Cardiac fibroblast (primary cell): ENCODE data around the gene OR2W3.

Source experiments
- DNase-seq, 2 donors: peaks; one replicate each; pipeline versions ENCODE4 v3.0.0 to v3.0.0-alpha.2; 2010; ENCODE audit warnings: low read depth in 2 of 2
- H3K4me3 ChIP-seq, 2 donors: replicated peaks in 1 of 2; 1 replicate in 1 of 2; 2 replicates in 1 of 2; pipeline ENCODE4 v1.5.1; 2011; ENCODE audit warnings: low read depth in 2 of 2, low read length in 2 of 2, mild to moderate bottlenecking in 2 of 2, moderate library complexity in 1 of 2
- TF ChIP-seq, protein P1 (sequence below): IDR thresholded peaks from one replicate; pipeline ENCODE4 v1.5.1; 2011; ENCODE audit warnings: low read depth, mild to moderate bottlenecking, low read length, inconsistent platforms

OR2W3 gene

DNA sequence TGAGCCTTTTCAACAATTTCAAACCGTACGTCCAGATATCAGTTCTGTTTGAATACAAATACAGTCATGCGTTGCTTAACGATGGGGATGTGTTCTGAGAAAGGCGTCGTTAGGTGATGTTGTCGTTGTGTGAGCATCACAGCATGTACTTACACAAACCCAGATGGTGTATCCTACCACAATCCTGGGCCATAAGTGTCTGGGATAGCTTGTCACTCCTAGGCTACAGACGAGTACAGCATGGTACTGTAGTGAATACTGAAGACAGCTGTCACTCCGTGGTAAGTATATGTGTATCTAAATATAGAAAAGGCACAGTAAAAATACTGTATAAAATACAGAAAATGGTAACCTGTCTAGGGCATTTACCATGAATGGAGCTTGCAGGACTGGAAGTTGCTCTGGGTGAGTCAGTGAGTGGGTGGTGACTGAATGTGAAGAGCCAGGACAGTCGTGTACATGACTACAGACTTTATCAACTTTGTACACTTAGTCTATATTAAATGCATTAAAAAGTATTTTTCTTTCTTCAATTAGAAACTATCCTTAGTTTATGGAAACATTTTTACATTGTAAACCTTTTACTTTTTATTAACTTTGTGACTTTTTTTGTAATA, 10.5 kb upstream of the OR2W3 start:
- H3K4me3 ChIP-seq, result no peak overlapping the region
- peak in 1 of 2 donors; percentile 29 for DNase-seq
- TF ChIP-seq, protein P1, sequence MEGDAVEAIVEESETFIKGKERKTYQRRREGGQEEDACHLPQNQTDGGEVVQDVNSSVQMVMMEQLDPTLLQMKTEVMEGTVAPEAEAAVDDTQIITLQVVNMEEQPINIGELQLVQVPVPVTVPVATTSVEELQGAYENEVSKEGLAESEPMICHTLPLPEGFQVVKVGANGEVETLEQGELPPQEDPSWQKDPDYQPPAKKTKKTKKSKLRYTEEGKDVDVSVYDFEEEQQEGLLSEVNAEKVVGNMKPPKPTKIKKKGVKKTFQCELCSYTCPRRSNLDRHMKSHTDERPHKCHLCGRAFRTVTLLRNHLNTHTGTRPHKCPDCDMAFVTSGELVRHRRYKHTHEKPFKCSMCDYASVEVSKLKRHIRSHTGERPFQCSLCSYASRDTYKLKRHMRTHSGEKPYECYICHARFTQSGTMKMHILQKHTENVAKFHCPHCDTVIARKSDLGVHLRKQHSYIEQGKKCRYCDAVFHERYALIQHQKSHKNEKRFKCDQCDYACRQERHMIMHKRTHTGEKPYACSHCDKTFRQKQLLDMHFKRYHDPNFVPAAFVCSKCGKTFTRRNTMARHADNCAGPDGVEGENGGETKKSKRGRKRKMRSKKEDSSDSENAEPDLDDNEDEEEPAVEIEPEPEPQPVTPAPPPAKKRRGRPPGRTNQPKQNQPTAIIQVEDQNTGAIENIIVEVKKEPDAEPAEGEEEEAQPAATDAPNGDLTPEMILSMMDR, result no peak

DNA sequence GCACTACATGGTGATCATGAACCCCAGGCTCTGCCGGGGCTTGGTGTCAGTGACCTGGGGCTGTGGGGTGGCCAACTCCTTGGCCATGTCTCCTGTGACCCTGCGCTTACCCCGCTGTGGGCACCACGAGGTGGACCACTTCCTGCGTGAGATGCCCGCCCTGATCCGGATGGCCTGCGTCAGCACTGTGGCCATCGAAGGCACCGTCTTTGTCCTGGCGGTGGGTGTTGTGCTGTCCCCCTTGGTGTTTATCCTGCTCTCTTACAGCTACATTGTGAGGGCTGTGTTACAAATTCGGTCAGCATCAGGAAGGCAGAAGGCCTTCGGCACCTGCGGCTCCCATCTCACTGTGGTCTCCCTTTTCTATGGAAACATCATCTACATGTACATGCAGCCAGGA, 589 bp downstream of the OR2W3 start:
- no peak overlapping the region for H3K4me3 ChIP-seq
- no peak for DNase-seq
- TF ChIP-seq, protein P1, result no peak

DNA sequence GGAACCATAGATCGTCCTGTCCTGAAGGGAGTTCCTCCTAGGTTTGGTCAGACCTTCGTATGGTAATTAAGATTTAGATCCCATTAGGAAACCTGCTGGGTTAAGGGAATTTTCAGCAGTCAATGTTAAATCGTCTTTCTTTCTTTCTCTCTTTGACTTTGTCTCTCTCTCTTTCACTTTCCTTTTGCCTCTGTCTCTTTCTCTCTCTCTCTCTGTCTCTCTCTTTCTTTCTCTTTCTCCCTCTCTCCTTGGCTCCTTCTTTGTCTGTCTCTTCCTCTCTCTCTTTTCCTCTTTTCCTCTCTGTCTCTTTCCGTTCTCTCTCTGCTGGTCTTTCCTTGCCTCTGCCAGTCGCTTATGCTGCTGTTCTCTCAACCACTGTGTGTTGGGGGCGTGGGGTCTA, 8.7 kb downstream of the OR2W3 start:
- no peak overlapping the region for H3K4me3 ChIP-seq
- no peak for DNase-seq
- TF ChIP-seq, protein P1, result no peak

DNA sequence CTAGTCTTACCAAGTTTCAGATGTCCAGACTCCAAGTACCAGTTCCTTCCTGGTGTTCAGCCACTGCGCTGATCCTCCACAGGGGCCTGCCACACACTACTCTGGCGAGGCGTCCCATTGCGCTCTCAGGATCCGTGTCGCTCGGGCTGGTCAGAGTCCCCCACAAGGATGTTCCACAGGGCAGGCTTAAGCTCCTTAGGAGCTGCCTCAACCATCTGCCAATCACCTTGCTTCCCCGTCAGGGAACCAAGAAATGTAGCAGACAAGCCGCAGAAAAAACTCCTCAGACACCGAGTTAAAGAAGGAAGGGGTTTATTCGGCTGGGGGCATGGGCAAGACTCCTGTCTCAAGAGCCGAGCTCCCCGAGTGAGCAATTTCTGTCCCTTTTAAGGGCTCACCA, 9.8 kb downstream of the OR2W3 start:
- no peak overlapping the region for H3K4me3 ChIP-seq
- TF ChIP-seq, protein P1, result no peak
- no peak for DNase-seq

DNA sequence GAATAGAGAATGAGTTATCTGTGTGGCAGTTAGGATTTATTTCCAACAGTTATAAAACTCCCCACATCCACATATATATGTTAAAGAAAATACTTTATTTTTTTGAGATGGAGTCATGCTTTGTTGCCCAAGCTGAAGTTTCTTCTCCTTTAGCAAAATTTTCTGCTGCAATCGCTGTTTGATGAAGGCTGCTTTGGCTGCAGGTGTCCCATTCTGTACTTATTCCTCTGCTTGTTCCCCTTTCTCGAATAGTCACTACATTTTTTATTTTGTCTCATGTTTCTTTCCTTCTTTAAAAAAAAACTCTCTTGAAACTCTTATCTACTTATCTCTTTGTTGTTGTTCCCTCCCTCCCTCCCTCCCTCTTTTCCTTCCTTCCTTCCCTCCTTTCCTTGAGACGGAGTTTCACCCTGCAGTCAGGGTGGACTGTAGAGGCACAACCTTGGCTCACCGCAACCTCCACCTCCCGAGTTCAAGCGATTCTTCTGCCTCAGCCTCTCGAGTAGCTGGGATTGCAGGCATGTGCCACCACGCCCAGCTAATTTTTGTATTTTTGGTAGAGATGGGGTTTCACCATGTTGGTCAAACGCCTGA, 10.6 kb downstream of the OR2W3 start:
- TF ChIP-seq, protein P1, result no peak
- no peak for DNase-seq
- no peak overlapping the region for H3K4me3 ChIP-seq

DNA sequence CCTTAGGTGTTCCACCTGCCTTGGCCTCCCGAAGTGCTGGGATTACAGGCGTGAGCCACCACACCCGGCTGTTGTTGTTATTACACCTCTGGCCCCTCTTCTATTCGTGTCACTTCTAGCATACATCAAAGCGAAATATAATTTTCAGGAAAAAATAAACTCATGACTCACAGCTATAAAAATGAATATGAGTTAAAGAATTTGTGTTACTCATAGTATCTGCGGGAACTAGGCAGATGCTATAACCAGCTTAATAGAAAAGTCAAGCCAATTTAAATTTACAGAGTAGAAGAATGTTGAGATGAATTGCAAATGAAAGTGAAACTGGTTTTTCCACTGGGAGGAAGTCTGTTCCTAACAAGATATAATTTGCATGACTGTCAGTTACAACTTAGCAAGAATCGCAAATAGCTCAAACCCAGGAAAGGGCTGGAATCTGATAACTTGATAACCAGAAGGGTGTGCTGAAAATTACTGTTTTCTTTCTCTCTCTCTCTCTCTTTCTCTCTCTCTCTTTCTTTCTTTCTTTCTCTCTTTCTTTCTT, 11.2 kb downstream of the OR2W3 start:
- TF ChIP-seq, protein P1, result no peak
- DNase-seq, result peak; percentile 30 to 85
- peak overlapping the region in 1 of 2 donors; percentile 33 for H3K4me3 ChIP-seq
